GM23248 (cell line): Measurements from ENCODE around the gene CASTOR2. TPM values are rescaled to one million over a fixed set of nuclear protein-coding genes. Genes with fewer than 3 reads are reported as not detected.

Source experiments
- DNase-seq: peaks from one replicate; pipeline ENCODE4 v3.0.0-alpha.2; 2015
- H2AFZ ChIP-seq: fragments of 200-600 bp; sonication (generic); 2 replicates; pipeline ENCODE4 v1.6.1; 2016; ENCODE audit warnings: antibody characterized with exemption
- H3F3A ChIP-seq: fragments of 200-600 bp; sonication (generic); 2 replicates; pipeline ENCODE4 v1.6.1; 2016; ENCODE audit warnings: mild to moderate bottlenecking, antibody characterized with exemption, mixed run types; ENCODE audit not compliant: insufficient read depth
- H3K27ac ChIP-seq: fragments of 200-600 bp; sonication (generic); 2 replicates; pipeline ENCODE4 v1.5.1; 2016; ENCODE audit warnings: mild to moderate bottlenecking
- H3K27me3 ChIP-seq: fragments of 200-600 bp; sonication (generic); replicated peaks from 2 replicates; pipeline ENCODE4 v1.6.1; 2016; ENCODE audit warnings: mild to moderate bottlenecking; ENCODE audit not compliant: insufficient read depth
- H3K36me3 ChIP-seq: fragments of 200-600 bp; sonication (generic); 2 replicates; pipeline ENCODE4 v1.6.1; 2016; ENCODE audit warnings: low read depth, mild to moderate bottlenecking
- H3K4me1 ChIP-seq: fragments of 200-600 bp; sonication (generic); 2 replicates; pipeline ENCODE4 v1.6.1; 2016; ENCODE audit warnings: mild to moderate bottlenecking; ENCODE audit not compliant: insufficient read depth
- H3K4me2 ChIP-seq: fragments of 200-600 bp; sonication (generic); one replicate; pipeline ENCODE4 v1.6.1; 2016; ENCODE audit warnings: mild to moderate bottlenecking; ENCODE audit not compliant: unreplicated experiment
- H3K4me3 ChIP-seq: fragments of 200-600 bp; sonication (generic); 2 replicates; pipeline ENCODE4 v1.5.1; 2016; ENCODE audit warnings: mild to moderate bottlenecking
- H3K79me2 ChIP-seq: fragments of 200-600 bp; sonication (generic); 2 replicates; pipeline ENCODE4 v1.6.1; 2016; ENCODE audit warnings: mild to moderate bottlenecking; ENCODE audit not compliant: insufficient read depth
- H3K9ac ChIP-seq: fragments of 200-600 bp; sonication (generic); 2 replicates; pipeline ENCODE4 v1.6.1; 2016; ENCODE audit warnings: mild to moderate bottlenecking
- H3K9me2 ChIP-seq: fragments of 200-600 bp; sonication (generic); 2 replicates; pipeline ENCODE4 v1.6.1; 2016; ENCODE audit warnings: mixed run types, mild to moderate bottlenecking, moderate library complexity; ENCODE audit not compliant: insufficient read depth
- H3K9me3 ChIP-seq: fragments of 200-600 bp; sonication (generic); one replicate; pipeline ENCODE4 v1.6.1; 2017; ENCODE audit warnings: low read depth
- H4K20me1 ChIP-seq: fragments of 200-600 bp; sonication (generic); 2 replicates; pipeline ENCODE4 v1.6.0; 2016; ENCODE audit not compliant: insufficient read depth
- EZH2 ChIP-seq: fragments of 200-600 bp; sonication (generic); IDR thresholded peaks from 2 replicates; pipeline ENCODE4 v1.6.1; 2018; ENCODE audit warnings: antibody characterized with exemption, mild to moderate bottlenecking; ENCODE audit not compliant: insufficient read depth, poor library complexity, severe bottlenecking
- EZH2phosphoT487 ChIP-seq: fragments of 200-600 bp; sonication (generic); IDR thresholded peaks from 2 replicates; pipeline ENCODE4 v1.6.1; 2018; ENCODE audit warnings: antibody characterized with exemption, moderate library complexity, mild to moderate bottlenecking, low read depth; ENCODE audit not compliant: insufficient read depth
- WGBS, 2 experiments: methylation state at CpG; one replicate each; pipeline ENCODE4 v1.1.6; 2015 to 2017; ENCODE audit warnings: low lambda C conversion rate in 2 of 2, low coverage in 1 of 2; ENCODE audit errors: missing lambda C conversion rate in 2 of 2; 5-methylcytosine and 5-hydroxymethylcytosine counted together
- in situ Hi-C: fragments of 300-500 bp; cut with MboI; formaldehyde crosslinking; loops from 2 replicates; pipeline ENCODE4 v1.15.0; 2020
- polyA plus RNA-seq: library from polyadenylated mRNA; unstranded; fragments of >200 nt; fragmentation: Nextera tagmentation; extraction: Ambion mirVana; gene quantifications from 2 replicates; pipeline ENCODE4 v1.2.1, GENCODE V29; 2016
- total RNA-seq: library from RNA; depleted of rRNA; stranded (reverse); fragments of >200 nt; shearing (Covaris generic); gene quantifications from 2 replicates; pipeline ENCODE4 v1.2.3, GENCODE V29; 2014

Gene CASTOR2
- total and polyA plus RNA-seq, 2 experiments from 2014 or later: 0.70 to 8.4 TPM

DNA sequence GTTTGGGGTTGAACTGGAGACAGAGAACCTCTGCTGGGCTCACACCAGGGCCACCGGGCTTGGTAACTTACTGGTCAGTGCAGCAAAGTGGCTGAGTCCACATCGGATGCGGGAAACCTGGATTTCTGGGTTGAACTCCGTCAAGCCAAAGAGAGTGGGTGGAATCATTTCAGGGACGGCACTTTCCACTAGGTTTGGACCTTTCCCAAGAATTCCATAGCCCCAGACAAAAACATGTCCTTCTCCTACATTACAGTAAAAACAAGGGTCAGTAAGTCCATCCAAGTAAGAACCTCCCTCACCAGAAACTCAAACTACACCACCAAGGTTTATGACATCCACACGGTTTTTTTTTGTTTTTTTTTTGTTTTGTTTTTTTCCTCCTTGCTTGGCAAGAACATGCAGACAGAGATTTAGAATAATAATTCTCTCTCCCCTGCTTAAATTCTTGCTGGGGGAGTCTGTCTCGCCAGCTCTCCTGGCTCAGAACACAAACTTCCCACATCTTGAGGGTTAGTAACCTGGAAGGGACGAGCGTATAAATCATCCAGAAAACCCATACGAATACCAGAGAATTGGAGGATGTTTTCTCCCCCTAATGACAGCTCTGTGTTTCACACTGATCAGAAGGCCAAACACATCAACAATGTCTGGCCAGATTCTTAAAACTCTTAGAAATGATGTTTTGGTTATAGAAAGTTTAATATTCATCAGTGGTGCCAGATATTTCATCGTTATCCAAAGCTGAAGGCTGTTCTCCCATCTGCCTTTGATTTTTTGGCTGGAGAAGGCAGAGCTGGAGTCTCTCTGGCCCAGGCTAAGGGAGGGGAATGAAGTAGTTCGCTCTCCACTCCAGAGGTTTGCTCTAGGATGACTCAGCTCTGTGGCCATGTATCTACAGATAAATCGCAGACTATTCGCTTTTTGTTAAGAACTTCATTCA, 91.6 kb downstream of the CASTOR2 start:
- Histone ChIP-seq H3K27ac (peak overlapping the region; percentile 70), H3K4me2 (peak overlapping the region; percentile 38), H3K27me3 (no peaks in the 10 kb centered on the region), H3F3A (peaks cover 44% of the 10 kb centered on the region), H3K79me2 (peaks cover 10% of the 10 kb centered on the region; the same call in 1 of the 2 replicates), H2AFZ (no peak overlapping the region), H3K36me3 (peaks cover 20% of the 10 kb centered on the region; the same call in 1 of the 2 replicates), H3K4me1 (peaks cover 33% of the 10 kb centered on the region), H3K4me3 (no peak overlapping the region; the same call in 1 of the 2 replicates), H3K9me3 (no peaks in the 10 kb centered on the region), H3K9me2 (no peaks in the 10 kb centered on the region), H4K20me1 (no peaks in the 10 kb centered on the region), H3K9ac (peak overlapping the region; percentile 39)
- WGBS, 2 experiments: 19 to 20% methylated on average over 14 of the region's 14 CpGs
- no peak for TF ChIP-seq EZH2
- no peak for TF ChIP-seq EZH2phosphoT487
- in situ Hi-C loops: no loop called here
- peak; percentile 95 for DNase-seq

DNA sequence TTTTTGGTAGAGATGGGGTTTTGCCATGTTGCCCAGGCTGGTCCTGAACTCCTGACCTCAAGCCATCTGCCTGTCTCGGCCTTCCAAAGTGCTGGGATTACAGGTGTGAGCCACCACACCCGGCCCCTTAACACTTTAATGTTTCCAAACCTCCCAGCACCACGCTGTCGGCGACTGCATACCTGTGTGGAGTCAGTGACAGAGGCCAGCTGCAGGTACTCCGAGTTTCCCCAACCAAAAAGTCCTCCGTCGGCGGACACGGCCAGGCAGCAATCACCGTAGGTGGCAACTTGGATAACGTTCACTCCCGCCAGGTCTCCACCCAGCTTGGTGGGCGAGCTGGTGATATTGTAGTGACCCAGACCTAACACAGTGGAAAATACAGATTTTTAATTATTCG, 93.9 kb downstream of the CASTOR2 start:
- H3K9me3 ChIP-seq: no peaks in the 10 kb centered on the region
- H2AFZ ChIP-seq: no peak overlapping the region
- no peaks in the 10 kb centered on the region for H3K9me2 ChIP-seq
- no peak overlapping the region for H3K9ac ChIP-seq
- TF ChIP-seq EZH2 (no peak), EZH2phosphoT487 (no peak)
- no peaks in the 10 kb centered on the region for H3K27me3 ChIP-seq
- peaks cover 33% of the 10 kb centered on the region for H3K4me1 ChIP-seq
- H4K20me1 ChIP-seq: no peaks in the 10 kb centered on the region
- no peak overlapping the region for H3K27ac ChIP-seq
- H3F3A ChIP-seq: peaks cover 43% of the 10 kb centered on the region
- in situ Hi-C loops: no loop called here
- peaks cover 29% of the 10 kb centered on the region; the same call in 1 of the 2 replicates for H3K36me3 ChIP-seq
- no peak overlapping the region for H3K4me2 ChIP-seq
- no peak for DNase-seq
- H3K4me3 ChIP-seq: no peak overlapping the region
- no peaks in the 10 kb centered on the region for H3K79me2 ChIP-seq
- 94 to 95% methylated on average over 14 to 15 of the region's 15 CpGs for WGBS, 2 experiments

DNA sequence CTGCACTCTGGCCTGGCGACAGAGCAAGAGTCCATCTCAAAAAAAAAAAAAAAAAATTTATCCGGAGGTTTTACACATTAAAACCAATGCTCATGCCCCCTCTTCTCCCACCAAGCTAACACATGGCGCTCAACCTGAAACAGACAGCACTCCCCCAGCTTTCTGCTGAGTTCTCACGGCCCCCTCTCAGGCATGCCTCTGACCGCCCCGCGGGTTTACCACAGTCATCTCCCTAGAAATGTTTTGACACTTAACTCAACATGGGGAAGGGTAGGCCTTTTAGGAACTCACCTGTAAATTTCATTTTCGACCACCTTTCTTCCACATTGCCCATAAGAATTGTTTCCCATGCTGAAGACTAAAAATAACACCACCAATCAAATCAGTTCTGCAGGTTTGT, 99.8 kb downstream of the CASTOR2 start:
- no peak overlapping the region for H3K4me2 ChIP-seq
- H3K79me2 ChIP-seq: peaks cover 5% of the 10 kb centered on the region; the same call in 1 of the 2 replicates
- H3K27me3 ChIP-seq: no peaks in the 10 kb centered on the region
- peaks cover 32% of the 10 kb centered on the region; the same call in 1 of the 2 replicates for H3K36me3 ChIP-seq
- no peak overlapping the region for H3K9ac ChIP-seq
- H3K27ac ChIP-seq: no peak overlapping the region
- H3K9me3 ChIP-seq: no peaks in the 10 kb centered on the region
- H3F3A ChIP-seq: no peaks in the 10 kb centered on the region
- H2AFZ ChIP-seq: no peak overlapping the region
- no peaks in the 10 kb centered on the region for H4K20me1 ChIP-seq
- no peak overlapping the region for H3K4me3 ChIP-seq
- no peak for TF ChIP-seq EZH2phosphoT487
- no peak for TF ChIP-seq EZH2
- H3K9me2 ChIP-seq: no peaks in the 10 kb centered on the region
- in situ Hi-C loops: no loop called here
- whole genome bisulfite sequencing, 2 experiments: 90 to 94% methylated on average over 7 to 8 of the region's 8 CpGs
- DNase-seq: no peak
- no peaks in the 10 kb centered on the region for H3K4me1 ChIP-seq

DNA sequence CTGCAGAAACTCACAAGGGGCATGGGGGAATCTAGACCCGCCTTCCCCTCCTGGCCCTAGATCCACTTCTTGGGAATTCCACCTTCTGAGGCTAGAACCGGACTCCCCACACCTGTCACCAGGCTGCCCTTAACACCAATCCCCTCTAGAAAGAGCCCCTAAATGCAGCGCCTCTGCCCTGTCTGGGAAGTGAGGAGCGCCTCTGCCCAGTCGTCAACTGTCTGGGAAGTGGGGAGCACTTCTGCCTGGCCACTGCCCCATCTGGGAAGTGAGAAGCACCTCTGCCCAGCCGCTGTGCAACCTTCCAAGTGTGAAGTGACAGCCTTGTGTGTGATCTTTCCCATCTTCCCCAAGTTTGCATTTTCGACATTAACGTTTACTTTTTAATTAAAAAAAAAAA, 100.3 kb downstream of the CASTOR2 start:
- Histone ChIP-seq H3F3A (no peaks in the 10 kb centered on the region), H3K4me1 (no peaks in the 10 kb centered on the region), H3K4me3 (no peak overlapping the region), H2AFZ (no peak overlapping the region), H3K27ac (no peak overlapping the region), H3K9me3 (no peaks in the 10 kb centered on the region), H3K9me2 (no peaks in the 10 kb centered on the region), H3K4me2 (no peak overlapping the region), H4K20me1 (no peaks in the 10 kb centered on the region), H3K79me2 (peaks cover 10% of the 10 kb centered on the region; the same call in 1 of the 2 replicates), H3K36me3 (peaks cover 32% of the 10 kb centered on the region; the same call in 1 of the 2 replicates), H3K9ac (no peak overlapping the region), H3K27me3 (no peaks in the 10 kb centered on the region)
- no peak for DNase-seq
- in situ Hi-C loops: no loop called here
- no peak for TF ChIP-seq EZH2phosphoT487
- TF ChIP-seq EZH2: no peak
- WGBS, 2 experiments: 93% methylated on average over 8 of the region's 8 CpGs
